AG20443 (cell line): Measurements from ENCODE around the gene FCRLB.
"Not testable (repeated sequence)": the region's sequence is repeated elsewhere in the genome, so short reads cannot be mapped to it uniquely, and the experiment has no call there.

Experiments used
- DNase-seq: peaks from one replicate; pipeline ENCODE4 v3.0.0; 2012; ENCODE audit warnings: low spot score, mixed read lengths

FCRLB gene

DNA sequence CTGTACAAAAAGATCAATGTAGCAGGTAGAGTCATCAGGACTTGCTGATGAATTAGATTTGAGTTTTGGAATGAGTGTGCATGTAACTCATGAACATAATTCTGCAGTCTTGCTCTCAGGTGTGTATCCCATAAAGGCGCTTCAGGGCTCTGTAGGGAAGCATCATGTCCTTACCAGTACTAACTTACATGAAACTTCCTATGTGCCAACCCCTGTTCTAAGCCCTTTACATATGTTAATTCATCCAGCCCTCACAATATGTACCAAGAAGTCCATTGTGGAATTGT is 2.1 kb upstream of the FCRLB start:
- DNase-seq: no peak

DNA sequence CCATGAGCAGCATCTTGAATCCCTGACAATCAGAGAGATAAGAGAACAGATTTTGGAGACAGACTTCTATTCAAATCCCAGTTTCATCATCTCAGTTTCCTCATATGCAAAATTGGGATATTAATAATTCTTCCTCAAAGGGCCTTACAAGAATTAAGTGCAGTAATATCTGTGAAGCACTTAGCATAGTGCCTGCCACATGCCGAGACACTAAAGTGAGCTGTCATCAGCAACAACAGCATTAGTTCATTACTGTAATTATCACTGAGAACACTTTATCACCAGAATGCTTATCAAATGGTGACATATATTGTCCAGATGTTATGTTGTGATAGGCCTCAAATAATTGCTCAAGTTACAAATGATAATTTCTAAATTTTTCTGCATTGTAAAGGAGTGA is 922 bp upstream of the FCRLB start:
- no peak for DNase-seq

DNA sequence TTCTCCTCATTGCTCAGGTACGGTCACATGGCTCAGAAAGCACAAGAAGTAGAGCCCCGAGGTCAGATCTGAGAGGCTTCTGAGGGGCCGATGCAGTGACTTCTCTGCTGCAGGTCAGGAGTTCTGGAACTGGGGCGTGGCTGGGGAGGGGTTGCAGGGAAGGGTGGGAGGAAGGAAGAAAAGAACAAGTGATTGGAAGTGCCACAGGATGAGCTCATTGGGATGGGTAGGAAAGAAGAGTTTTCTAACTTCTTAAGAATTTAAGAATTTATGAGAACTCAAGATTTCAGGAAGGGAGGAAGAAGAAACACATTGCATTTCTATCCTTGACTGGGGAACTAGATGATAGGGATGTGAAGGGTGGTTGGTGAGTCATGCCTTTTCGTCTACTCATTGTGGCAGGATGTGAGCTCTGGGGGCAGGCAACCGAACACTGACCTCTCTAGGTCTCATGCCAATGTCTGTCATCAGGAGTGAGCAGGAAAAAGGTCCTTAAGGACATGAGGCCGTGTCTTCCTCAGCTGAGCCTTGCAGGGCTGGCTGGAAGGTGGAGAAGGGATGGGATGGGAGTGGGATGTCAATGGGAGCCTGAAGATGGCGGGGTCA is 497 bp downstream of the FCRLB start:
- DNase-seq: peak; percentile 76

DNA sequence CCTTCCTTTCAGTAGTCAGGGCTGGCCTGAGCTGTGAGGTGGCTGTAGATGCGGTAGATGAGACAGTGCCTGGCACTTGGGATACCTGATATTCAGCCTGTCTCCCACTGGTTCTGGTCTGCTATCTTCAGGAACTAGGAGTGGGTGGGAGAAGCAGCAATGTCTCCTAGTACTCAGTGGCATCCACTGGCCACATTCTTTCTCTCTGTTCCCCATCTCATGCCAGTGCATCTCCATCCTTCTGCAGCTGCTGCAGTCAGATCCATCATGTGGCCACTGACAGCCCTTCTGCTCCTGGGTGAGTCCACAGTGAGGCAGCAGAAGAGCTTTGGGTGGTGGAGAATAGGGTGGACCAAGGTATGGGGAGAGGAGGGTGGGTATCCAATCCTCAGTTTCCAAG is 1.1 kb downstream of the FCRLB start:
- DNase-seq: no peak

DNA sequence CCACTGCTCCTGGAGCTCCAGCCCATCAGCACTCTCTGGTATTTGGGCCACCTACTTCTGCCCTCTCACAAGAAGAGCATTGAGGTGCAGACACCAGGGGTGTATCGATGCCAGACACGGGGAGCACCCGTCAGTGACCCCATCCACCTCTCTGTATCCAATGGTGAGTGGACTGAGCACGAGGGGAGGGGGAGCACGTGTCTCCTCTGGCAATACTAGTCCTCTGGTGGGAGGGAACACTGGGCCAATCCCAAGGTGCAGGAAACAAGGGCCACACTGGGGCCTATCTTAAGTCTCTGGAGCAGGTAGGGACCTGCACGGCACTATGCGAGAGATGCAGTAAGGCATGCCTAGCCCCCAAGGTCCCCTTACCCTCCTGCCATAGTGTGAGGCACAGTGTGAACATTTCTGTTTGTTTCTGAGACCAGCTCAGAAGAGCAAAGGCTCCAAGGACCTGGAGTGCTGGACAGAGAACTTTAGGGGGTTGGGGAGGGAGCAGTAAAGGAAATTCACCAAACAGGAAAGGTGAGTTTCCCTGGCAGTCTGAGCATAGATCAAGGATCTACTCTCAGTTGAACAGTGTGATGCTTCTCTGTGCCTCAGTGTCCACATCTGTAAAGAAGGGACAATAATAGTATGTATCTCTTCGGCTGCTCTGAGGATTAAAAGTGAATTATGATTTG is 2.3 kb downstream of the FCRLB start:
- no peak for DNase-seq

DNA sequence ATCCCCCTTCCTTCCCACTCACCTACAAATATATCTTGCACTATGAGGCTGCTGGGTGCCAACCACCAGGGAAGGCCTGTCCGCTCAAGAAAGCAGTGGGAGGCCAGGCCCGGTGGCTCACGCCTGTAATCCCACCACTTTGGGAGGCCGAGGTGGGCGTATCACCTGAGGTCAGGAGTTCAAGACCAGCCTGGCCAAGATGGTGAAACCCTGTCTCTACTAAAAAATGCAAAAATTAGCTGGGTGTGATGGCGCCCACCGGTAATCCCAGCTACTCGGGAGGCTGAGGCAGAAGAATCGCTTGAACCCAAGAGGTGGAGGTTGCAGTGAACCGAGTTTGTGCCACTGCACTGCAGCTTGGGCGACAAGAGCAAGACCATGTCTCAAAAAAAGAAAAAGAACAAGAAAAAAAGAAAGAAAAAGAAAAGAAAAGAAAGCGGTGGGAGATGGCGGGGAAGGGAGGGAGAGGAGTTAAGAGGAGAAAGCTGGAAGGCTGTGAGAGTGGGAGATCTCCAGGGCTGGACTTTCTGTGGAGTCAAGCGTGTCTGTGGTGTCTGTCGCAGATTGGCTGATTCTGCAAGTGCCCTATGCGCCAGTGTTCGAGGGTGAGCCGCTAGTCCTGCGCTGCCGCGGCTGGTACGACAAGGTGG is 4.0 kb downstream of the FCRLB start:
- not testable (repeated sequence) for DNase-seq

DNA sequence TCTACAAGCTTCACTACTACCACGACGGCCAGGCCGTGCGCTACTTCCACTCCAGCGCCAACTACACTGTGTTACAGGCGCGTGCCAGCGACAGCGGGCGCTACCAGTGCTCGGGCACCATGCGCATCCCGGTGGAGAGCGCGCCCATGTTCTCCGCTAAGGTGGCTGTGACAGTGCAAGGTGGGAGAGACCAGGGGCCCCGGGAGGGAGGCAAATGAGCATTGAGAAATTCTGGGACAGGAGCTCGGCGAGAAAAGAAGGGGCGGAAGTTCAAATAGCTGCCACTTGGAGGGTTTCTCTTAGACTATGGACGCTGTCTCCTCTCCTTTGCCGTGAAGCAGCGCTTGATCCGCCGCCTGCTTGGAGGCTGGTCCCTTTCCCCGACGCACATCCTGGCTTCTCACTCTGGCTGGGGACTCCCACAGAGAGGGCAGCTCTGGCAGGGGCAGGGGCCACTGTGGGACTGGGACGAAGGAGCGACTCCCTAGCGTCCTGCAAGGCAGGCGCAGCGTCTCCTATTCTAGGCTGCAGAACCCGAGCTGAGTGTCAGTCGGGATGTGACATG is 4.6 kb downstream of the FCRLB start:
- peak; percentile 39 for DNase-seq

DNA sequence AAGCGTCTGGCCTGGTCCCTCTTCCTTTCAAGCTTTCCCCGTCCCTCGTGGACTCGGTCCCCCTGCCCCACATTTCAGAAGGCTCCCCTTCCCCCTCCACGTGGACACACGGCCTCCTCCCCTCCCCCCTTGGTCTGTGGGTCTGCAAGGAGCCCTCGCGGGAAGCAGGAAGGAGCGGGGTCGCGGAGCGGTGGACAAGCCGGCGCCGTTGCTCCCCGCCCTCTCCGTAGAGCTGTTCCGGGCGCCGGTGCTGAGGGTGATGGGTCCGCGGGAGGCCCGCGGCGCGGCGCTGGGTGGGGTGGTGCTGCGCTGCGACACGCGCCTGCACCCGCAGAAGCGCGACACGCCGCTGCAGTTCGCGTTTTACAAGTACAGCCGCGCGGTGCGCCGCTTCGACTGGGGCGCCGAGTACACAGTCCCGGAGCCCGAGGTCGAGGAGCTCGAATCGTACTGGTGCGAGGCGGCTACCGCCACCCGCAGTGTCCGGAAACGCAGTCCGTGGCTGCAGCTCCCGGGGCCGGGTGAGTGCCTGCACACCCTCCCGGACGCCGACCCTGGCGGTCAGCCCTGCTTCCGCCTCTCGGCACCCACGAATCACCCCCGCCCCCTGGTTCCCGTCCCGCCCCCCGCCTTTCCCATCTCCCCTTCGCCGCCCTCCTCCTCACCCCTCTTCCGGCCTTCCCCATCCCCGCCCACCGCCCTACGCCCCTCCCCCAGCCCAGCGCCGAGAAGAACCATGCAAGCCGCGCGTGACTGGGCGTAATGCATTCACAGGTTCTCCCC is 5.3 kb downstream of the FCRLB start:
- peak; percentile 79 for DNase-seq

DNA sequence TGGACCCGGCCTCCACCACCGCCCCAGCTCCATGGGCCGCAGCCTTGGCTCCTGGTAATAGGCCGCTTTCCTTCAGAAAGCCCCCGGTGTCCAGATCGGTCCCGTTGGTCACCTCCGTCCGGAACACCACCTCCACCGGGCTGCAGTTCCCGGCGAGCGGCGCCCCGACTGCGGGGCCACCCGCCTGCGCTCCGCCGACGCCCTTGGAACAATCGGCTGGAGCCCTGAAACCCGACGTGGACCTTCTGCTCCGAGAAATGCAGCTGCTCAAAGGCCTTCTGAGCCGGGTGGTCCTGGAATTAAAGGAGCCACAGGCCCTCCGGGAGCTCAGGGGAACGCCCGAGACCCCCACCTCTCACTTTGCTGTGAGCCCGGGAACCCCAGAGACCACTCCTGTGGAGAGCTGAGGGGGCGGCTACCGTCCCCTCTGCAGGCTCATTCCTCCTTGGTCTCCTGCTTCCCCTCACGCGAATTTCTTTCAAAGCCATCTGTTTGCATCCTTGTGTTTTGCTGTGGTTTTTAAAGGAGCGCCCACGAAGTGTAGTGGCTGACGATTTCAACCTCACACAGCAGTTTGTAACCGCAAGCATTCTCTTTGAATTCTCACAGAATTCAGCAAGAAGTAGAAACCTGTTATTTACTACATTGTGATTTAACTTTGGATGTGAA is 6.0 kb downstream of the FCRLB start:
- peak; percentile 68 for DNase-seq

DNA sequence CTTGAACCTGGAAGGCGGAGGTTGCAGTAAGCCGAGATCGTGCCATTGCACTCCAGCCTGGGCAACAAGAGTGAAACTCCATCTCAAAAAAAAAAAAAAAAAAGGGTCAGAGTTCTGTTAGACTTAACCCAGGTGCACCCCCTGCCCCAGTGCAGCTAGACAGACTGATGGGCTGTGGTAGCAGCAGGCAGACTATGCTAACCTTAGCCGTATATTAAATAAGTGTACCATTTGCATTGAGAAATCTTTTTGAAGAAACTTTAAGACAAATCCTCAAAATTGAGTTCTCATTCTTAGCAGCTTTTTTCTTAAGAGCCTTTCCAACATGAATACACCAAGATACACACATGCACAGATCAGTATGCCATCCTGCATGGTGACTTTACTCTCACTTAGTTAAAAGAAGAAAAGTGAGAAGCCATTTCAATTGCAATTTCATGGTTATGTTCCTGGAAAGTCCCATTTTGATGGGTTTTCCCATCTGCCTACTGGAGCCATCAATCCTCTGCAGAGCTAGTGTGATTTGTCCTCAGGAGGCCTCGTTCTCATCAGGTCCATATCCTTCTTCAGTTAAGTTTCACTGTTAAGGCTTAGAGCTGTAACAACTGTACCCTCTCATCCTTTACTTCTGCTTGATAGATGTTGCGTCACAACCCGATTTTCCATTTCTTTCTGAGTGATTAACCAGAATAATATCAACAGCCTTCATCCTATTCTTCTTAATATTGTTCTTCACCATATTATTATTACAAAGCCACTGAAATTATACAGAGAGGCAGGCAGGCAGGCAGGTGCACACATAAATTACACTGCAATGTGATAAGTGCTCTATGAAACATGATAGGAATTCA is 7.3 kb downstream of the FCRLB start:
- DNase-seq: no peak

DNA sequence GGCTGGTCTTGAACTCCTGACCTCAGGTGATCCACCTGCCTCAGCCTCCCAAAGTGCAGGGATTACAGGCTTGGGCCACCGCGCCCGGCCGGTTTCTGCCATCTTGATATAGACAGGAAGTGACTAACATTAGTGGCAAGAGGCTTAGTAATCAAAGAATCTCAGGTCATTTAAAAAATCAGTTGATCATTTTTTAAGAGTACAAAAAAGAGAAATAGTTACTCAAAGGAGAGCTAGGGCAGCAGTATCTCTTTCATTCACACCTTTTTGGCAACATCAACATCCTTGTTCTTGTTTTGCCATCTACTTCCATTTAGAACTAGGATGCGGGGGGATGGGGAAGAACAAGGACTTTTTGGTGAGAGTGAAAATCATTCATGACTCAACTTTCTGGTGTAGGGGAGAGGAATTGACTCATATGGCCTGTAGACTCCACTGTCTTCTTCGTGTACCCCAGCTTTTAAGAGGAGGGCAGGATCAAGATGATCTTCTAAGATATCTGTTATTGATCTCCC is 8.8 kb downstream of the FCRLB start:
- DNase-seq: peak; percentile 37

DNA sequence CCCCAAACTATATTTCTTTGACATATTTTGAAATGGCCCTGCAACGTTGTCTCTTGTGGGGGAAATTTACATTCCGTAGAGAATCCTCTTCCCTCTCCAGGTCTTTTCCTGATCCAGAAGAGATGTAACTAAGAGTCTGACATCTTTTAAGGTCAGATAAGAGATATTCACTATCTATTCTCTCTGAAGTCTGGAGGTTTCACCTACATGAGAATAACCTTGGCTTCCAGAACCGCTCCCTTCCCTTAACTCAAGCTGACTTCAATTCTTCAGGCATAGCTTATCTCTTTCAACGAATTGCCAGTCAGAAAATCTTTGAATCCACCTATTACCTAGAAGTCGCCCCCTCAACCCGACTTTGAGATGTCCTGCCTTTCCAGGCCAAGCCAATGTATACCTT is 9.9 kb downstream of the FCRLB start:
- no peak for DNase-seq

DNA sequence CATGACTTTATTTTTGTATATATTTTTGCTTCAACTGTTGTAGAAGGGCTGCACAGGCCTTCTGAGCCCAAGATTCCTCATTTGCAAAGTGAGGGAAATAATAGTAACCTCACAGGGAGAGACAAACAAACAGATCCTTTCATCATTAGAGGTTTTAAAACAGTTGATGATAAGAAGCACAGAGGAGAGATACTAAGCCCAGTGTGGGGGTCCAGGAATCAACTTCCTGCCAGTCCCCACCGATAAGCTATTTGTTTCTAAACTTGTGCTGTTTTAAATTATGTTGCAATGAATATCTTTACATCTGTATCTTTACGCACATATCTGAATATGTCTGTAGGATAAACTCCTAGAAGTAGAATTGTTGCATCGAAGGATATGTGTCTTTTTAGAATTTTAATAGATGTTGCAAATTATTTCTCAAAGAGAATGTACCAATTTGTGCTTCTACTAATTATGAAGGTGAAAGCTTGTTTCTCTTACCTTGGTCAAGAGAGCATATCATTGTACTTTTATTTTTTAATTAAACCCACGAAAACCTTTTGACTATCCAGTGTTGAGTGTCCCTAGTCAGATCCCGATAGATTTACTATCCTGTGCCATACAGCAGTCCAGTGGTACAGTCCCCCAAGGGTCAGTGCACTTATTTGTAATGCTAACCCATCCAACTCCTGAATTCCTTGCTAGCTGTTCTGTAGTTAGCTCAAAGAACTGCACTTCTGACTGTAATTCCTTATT is 10.8 kb downstream of the FCRLB start:
- no peak for DNase-seq

DNA sequence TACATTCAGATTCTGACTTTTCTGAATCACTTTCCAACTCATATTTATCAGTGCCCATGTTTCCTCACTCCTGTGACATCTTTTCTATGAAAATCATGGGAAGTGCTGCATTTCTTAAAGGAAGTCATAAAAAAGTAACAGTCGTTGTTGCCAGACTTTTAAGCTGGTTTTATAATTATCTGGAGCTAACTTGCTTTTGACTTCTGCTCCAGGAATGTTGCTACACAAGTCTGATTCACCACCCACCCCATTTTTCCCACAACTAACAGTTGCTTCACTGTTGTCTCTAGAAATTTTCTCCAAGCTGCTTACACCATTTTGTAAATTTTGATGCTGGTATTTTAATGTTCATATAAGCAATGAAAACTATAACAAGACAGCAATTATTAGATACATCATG is 12.2 kb downstream of the FCRLB start:
- DNase-seq: peak; percentile 79

DNA sequence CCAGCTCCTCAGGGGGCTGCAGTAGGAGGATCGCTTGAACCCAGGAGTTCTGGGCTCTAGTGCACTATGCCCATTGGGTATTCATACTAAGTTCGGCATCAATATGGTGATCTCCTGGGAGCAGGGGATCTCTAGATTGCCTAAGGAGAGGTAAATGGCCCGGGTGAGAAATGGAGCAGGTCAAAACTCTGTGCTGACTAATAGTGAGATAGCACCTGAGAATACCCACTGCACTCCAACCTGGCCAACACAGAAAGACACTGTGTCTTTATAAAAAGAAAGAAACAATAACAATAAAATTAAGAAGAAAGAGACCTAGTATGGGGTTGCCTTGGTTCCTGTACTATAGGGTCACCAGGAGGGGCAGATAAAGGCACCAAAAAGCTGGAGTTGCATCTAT is 14.5 kb downstream of the FCRLB start:
- DNase-seq: no peak

DNA sequence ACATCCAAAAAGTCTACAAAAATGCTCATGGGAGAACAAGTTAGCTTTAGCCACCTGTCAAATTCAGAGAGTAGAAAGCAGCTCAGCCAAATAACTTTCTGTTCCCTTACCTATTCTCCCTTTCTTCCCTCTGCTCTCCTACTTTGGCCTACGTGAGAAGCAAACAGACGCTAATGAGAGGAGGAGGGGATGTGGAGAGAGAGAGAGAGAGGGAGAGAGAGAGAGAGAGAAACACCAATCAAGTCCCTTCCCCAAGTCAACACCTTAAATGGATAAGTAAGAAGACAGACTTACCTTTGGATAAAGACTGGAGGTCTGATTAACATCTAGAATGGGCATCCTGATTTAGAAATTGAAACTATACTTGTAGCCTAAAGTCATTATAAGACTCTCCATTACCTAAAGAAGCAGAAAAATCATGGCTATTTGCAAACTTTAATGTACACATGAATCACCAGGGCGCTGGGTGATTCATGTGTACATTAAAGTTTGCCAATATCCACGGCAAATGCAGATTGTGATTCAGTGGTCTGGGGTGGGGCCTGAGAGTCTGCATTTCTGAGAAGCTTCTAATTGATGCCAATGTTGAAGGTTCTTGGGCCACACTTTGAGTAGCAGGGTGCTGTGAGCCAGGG is 15.1 kb downstream of the FCRLB start:
- no peak for DNase-seq

DNA sequence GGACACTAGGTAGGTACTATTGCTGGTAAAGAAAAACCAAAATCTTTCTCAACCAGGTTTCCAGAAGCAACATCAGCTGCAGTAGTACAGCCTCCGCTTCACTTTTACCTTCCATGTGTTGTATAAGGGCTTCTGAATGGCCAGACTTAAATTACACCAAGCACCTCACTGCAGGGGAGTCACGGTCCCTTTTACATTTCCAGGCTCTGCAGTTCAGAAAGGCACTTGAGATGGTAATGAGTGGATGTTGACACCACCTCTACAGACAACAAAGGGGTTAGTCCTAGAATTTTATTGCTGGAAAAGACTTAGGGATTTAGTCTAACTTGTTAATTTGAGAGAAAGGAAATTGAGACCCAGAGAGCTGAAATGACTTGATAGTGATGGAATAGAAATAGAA is 16.3 kb downstream of the FCRLB start:
- DNase-seq: no peak

DNA sequence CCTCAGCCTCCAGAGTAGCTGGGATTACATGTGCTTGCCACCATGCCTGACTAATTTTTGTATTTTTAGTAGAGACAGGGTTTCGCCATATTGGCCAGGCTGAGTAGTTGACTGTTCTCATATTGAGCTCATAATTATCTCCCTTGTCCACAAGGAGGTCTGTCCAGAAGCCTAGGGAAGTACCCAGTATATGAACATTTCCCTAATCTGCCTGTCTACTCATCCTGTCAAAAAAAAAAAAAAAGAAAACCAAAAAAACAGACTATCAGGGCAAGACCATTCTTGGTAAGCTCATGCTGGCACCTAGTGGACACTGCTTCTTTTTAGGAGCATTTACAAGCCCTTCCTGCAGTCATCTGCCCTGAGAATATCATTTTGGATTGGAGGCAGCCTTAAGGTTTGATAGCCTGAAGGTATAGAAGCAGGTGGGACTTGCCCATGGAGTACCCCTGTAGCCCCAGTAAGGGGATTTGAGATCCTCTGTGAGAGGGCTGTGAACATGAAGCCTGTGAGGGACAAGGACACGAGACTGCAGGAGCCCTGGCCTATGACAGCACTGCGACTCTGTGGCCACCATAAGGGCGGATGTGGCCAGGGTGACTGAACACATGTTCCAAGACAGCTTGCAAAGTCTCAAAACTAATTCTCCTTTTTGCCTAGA is 17.4 kb downstream of the FCRLB start:
- DNase-seq: peak; percentile 56

DNA sequence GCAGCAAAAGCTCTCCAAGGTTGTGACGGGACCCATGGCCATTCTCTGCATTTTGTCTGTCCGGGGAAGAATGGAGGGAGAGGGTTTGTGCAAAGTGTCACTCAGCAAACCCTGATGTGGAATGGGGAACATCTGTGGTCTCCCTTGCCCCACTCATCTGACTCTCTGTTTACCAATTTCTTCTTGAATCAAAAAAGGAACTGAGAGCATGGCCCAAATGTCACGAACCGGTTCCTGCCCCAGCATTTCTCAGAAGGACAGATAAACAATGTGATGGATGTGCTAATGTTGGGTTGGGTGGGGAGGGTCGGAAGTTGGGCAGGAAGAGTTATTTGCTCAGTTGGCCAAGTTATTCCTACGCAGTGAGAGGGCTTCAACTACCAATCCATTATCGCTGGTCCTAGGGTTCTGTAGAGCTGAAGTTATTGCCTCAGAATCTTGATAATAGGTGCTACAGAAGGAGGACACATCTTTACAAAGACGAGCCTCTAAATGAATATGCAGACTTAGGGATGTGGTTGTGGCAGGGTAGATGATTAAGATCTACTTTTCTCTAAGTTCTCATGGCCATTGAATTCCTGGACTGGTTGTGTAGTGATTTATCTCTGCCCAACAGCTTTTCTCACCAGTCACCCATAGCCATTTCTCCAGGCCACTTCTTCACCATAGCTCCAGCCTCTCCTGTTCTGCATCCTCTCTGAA is 18.7 kb downstream of the FCRLB start:
- no peak for DNase-seq
